CD4-positive, alpha-beta T cell treated with Interleukin-4 for 1 hour (primary cell): ENCODE results near the gene PSMB7.
"Not testable (repeated sequence)": the region's sequence is repeated elsewhere in the genome, so short reads cannot be mapped to it uniquely, and the experiment has no call there.

Source experiments
- DNase-seq, 2 donors: peaks; one replicate each; pipeline ENCODE4 v3.0.0-alpha.2; 2020 to 2022

Gene PSMB7

DNA sequence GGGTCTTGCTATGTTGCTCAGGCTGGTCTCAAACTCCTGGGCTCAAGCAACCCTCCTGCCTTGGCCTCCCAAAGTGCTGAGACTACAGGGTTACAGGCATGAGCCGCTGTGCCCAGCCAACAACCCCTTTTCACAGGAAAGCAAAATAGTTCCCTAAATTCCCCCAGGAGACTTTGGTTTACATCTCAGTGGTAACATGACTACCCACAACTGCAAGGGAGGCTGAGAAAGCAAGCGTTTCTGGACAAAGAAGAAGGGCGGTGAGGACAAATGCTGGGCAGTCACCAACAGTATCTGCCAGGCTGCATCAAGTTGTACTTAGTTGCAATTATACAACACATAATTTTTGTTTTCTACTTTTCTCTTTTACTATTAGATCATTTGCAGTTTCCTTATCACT lies 27.6 kb upstream of the PSMB7 start:
- DNase-seq: no peak

DNA sequence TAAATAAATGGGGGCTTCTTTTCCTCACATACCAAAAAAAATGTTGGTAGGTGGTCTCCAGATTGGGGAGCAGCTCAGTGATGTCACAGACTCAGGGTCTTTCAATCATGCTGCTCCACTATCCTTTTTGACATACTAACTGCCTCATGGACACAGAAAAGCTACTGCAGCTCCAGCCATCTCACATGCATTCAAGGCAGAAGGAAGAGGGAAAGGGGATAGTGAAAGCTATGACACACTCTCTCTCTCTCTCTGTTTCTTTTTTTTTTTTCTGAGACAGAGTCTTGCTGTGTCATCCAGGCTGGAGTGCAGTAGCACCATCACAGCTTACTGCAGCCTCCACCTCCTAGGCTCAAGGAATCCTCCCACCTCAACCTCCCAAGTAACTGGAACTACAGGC lies 27.1 kb upstream of the PSMB7 start:
- DNase-seq: no peak

DNA sequence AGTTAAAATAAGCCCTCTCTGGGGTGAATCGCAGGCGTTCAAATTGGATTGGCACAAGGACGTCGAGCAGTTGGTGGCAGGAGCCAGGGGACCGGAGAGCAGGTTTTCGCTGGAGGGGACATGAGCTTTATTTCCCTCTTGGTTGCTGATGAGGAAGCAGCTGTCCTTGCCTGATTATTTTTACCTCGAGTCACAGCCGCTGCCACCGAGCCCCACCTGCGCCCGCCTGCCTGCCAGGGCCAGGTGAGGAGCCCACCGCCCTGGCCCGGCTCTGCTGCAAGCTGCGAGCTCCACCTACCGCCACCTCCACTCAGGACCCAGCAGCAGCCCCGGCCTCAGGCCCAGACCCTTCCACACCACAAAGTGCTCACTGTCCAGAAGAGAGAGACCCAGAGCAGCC lies 26.0 kb upstream of the PSMB7 start:
- DNase-seq: no peak

DNA sequence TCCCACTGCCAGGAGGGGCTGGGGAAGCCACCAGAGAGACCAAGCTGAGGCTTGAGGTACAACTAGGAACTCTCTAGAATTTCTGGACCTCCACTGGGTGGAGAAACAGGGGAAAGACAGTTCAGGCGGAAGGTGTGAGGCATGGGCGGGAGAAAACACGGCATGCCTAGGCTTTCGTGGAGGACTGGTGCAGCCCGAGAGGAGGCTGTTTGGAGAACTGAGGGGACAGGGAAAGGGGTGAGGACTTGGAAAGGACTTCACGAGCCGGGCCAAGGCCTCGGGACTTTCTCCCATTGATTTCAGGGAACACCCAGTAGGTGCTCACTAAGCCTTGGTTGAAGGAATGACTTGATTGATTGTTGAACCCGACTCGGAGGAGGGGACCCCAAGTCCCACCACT lies 25.5 kb upstream of the PSMB7 start:
- no peak for DNase-seq

DNA sequence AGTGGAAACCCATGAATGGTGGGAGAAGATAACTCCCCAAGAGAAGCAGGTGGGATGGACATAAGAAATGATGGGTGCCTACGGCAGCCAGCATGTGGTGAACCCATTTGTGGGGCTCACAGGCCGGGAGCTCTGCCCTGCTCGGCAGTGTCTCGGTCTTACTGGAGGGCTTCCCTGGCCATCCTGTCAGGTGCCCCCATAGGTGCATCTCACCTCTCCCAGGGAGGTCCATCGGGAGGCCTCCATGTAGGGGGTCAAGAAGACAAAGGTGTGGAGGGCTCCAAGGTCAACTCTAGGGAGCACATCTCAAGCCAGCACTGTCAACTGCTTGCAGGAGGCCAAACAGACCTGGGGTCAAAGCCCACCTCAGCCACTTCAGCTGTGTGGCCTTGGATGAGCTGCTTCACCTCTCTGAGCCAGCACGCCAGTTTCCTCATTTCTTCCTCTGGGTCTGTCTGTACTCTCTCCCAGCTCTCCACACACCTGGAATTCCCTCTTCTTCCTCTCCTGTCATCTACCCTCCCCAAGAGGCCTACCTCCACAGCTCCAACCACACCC lies 24.5 kb upstream of the PSMB7 start:
- DNase-seq: no peak

DNA sequence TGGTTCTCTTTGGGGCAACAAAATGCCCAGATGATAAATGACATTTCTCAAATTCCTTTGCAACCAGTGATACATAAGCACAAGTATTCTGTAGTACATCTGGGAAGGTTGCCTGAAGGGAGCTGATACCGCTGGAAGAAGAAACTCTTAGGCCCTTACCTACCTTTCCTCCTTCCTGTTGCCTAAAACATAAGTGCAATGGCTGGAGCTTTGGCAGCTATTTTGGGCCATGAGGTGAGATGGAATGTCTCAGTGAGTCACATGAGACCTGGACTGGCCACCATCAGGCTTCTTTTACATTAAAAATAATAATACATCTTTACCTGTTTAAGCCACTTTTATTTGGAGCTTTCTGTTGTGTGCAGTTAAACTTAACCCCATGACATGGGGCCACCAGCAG lies 23.8 kb upstream of the PSMB7 start:
- no peak for DNase-seq

DNA sequence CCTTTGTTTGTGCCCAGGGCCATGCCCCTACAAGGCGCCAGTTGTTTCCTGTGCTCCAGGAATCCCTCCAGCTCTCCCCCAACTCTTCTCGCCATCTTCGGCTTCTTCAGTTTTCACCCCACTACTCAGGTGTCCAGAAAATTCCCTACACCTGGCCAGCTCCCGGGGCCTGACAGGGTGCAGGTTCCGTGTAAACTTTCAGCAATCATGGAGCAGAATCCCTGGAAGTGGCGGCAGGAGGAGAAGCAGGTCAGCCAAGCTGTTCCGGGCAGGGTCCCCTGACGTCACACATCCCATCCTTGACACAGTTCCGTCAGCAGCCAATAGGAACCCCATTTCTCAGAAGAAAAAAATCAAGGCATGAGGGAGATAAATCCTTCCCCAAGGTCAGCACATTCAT lies 22.8 kb upstream of the PSMB7 start:
- DNase-seq: no peak

DNA sequence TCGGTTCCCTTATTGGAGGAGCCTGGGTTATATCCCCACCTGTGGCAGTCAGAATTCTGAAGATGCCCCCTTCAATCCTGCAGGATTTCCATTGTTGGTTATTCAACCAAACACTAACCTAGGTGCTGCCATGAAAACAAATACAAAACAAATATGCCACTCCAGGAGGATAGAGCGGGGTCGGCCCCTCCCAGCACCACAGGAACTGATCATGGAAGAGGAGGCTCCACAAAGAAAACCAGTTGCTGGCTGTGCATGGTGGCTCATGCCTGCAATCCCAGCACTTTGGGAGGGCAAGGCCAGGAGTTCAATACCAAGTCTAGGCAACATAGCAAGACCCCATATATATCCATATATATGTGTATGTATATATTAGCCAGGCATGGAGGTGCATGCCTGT lies 21.8 kb upstream of the PSMB7 start:
- no peak for DNase-seq

DNA sequence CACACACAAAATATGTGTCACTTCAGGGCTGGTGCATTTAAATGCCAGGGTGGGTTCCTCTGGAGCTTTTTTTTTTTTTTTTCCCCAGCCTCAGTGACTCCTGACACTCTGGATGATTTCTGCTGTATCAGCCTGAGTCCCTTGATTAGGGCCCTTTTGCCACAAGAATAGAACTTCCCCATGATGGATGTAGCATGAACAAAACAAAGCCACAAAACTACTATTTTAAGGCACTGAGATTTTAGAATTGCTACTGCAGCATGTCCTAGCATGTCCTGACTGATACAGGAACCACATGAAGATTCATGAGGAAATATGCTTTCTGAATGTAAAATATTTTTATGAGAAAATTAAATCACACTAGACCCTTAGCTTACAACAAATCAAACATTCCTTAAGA lies 21.1 kb upstream of the PSMB7 start:
- no peak for DNase-seq

DNA sequence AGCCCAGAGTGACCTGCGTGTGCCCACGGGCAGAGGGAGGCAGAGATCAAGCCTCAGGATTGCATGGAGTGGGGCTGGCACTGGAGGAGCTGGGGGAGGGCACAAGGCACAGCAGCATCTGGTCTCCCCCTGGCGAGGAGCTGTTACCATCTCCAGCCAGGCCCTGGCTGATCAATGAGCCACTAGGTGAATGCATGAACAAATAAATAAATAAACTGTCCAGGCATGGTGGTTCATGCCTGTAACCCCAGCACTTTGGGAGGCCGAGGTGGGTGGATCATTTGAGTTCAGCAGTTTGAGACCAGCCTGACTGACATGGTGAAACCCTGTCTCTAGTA lies 14.3 kb upstream of the PSMB7 start:
- DNase-seq: no peak

DNA sequence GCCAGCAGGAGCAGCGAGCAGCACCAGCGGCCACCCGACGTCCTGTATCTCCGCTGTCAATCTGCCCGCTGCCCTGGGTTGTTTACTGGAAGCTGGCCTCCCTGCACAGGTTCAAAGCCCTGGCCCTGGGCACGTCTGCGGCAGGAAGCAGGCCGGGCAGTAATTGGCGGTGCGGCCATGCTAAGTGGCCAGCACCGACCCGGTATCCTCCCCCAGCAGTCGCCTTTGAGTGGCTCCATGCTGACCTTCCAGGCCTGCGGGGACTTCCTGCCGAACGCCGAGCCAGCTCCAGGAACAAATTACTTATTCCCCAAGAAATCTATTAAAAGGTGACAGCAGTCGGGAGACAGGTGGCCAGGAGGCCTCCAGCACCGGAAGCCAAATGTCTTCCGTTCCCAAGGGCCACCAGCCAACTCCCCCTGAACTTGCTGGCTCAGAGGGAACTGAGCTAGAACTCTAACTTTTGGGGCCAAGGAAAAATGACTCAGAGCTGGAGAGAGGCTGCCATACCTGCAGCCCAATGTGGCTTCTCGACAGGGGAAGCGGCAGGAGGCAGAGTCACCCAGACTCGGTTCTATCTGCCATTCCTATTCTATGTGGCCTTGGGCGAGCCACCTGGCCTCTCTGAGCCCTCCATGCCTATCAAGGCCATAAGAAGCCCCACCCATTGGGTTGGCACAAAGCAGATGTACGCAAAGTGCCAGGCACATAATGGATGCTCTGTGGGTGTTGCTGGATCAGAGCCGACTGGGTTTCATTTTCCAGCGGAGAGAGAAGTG lies 13.7 kb upstream of the PSMB7 start:
- DNase-seq: no peak

DNA sequence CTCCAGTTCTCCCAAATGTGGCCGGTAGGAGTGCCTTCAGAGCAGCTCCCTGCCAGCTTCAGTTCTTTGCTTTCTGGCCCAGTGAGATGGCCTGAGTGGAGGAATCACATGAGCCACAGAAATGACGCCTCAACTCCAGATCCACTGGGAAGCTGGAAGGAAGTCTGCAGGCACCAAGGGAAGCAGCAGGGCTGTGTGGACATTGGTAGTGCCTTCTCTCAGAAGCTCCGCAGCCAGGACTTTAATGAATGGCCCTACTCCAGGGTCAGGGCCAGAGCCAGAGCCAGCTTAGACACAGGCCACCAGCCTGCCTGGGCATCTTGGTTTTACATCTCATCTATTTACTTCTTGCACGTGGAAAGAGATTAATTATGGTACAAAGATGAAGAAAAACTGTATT lies 12.0 kb upstream of the PSMB7 start:
- DNase-seq: no peak

DNA sequence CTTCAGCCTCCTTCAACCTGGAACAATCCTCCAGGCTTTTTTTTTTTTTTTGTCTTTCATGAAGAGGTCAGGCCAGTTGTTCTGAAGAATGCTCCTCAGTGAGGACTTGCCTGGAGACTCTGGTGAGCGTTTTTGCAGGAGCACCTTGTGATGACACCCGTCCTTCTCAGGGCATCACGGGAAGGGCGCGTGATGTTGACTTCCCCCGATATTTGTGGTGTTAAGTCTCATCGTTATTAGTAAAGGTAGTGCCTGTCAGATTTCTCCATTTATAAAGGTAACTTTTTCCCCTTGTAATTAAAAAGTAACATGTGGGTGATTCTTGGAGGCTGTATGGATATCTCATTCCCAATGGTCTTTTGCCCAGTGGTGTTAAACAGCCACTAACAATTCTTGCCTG lies 11.1 kb upstream of the PSMB7 start:
- DNase-seq: no peak

DNA sequence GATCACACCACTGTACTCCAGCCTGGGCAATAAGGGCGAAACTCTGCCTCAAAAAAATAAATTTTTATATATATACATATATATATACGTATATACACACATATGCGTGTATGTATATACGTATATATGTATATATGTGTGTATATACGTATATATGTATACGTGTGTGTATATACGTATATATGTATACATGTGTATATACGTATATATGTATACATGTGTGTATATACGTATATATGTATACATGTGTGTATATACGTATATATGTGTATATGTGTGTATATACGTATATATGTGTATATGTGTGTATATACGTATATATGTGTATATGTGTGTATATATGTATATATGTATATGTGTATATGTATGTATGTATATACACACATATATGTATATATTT lies 10.5 kb upstream of the PSMB7 start:
- not testable (repeated sequence) for DNase-seq

DNA sequence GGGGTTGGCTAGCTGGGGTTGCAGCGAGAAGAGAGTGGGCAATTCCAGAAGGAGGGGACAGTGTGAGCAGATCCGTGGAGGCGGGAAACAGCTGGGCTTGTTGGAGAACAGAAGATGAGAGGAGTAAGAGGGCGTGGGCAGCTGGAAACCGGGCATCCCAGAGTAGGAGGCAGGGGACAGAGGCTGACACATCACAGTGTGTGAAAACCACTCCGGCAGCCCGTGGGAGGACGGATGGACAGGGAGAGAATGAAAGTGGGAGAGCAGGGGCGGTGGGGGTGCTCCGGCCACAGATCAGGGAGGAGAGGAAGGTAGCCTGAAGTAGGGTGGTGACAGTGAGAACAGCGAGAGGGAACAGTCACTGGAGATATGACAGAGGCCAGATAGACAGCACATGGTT lies 8.3 kb upstream of the PSMB7 start:
- no peak for DNase-seq

DNA sequence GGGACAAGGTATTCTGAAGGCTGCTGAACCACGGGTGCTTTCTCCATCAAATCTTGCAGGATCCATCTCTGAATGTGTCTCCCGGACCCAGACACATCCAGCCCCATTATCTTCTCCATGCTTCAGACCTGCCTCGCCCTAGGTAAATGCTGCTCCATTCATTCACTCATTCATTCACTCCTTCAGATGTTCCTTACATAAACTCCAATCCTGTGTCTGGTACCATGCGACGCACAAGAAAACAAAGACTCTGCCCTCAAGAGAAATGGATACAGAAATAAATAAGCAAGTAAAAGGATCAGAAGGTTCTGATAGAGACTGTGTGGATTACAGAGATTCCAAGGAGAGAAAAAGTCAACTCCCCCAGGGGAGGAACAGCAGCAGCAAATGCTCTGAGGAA lies 7.9 kb upstream of the PSMB7 start:
- DNase-seq: no peak

DNA sequence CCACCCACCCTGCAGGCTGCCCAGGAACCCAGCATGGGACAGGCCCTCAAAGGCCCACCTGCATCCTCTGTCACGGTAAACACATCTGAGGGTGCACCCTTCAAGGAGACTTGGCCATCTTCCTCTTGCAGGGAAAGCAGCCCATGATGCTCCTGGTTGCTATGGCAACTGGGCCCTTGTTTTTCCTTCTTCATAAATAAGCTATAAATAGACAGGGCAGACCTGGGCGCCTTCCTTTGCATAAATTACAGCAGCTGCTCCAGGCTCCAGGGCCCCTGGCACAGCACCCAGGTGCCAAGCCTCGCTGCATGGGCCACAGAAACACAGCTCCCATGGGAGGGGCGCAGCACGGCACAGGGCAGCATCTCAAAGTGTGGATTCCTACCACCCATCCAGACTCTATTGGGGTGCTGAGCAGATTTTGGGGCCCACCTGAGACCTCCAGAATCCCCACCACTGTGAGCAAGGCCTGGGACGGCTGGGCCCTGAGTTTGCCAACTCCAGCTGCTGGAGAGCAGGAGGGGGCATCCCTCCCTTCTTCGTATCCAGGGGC lies 5.8 kb upstream of the PSMB7 start:
- peak; percentile 10 to 17 for DNase-seq

DNA sequence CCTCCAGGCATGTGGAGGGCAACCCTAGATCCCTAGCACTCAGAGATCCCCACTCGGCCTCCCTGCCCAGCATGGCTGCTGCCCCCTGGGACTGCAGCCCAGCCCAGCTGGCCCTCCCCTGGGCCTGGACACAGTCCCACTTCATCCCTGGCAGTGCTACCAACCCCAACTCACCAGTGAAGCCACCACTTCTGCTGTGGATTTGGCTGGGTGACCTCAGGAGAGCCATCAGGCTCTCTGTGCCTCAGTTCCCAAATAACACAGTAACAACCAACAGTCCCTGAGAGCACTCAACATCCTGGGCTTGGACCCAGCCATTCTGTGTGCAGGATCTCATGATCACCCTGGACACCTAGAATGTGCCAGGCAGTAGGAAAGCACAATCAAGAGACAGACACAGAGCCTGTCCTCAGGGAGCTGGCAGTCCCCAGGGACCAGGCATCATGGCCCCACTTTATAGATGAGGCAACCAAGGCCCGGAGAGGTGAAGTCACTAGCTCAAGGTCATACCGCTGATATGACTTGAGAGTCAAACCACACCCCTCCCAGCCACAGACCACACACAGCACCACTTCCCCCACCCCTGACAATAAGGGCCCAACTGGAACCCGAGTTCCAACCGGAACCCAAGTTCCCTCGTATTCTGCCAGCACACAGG lies 4.7 kb upstream of the PSMB7 start:
- no peak for DNase-seq

DNA sequence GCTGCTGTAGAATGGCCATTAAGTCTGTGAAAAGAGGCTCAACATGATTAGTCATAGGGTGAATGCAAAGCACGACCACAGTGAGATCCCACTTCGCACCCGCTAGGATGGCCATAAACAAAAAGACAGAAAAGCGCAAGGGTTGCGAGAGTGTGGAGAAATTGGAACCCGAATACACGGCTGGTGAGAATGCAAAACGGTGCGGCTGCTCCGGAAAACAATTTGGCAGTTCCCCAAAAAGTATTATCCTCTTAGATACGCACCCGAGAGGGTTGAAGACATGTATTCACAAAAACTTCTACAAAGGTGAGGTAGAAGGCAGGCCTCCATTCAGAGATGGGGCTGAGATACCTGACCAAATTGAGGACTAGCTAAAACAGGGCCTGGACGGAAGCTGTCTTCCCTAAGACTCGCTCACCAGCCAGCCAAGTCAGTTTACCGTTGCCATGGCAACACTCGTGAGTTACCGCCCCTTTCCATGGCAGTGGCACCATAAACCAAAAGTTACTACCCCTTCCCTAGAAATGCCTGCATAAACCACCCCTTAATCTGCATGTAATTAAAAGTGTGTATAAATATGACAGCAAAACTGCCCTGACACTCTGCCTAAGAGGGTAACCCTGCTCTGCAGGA lies 726 bp upstream of the PSMB7 start:
- no peak for DNase-seq

DNA sequence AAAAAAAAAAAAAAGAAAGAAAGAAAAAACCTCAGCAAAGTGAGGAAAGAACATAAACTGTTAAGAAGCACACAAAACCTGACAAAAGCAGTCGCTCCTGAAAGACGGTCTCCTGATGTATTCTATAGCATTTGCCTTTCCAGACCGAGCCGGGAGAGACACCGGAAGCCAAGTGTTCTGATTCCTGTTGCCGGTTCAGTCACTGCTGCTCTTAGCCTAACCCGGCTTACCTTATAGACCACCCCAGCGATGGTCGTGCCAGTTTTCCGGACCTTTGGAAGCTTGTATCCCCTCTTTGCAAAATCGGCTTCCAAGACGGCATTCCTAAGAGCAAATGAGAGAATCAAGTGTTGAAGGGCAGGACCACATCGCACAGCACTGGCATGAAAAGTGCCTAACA lies 630 bp downstream of the PSMB7 start:
- no peak for DNase-seq

DNA sequence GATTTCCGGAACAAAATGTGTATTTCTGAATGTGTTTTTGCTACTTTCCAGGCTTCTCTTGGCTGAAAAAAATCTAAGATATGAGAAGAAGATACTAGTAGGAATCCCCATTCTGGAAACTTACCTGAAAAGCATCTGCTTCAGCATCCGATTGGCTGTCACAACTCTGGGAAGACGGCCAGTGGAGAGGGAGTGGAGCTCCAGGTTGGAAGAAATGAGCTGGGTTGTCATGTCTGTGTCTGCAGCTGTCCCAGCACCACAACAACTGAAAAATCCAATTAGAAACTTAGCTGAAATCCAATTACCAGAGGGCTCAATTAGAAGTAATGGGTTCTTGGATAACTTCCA lies 3.0 kb downstream of the PSMB7 start:
- DNase-seq: no peak

DNA sequence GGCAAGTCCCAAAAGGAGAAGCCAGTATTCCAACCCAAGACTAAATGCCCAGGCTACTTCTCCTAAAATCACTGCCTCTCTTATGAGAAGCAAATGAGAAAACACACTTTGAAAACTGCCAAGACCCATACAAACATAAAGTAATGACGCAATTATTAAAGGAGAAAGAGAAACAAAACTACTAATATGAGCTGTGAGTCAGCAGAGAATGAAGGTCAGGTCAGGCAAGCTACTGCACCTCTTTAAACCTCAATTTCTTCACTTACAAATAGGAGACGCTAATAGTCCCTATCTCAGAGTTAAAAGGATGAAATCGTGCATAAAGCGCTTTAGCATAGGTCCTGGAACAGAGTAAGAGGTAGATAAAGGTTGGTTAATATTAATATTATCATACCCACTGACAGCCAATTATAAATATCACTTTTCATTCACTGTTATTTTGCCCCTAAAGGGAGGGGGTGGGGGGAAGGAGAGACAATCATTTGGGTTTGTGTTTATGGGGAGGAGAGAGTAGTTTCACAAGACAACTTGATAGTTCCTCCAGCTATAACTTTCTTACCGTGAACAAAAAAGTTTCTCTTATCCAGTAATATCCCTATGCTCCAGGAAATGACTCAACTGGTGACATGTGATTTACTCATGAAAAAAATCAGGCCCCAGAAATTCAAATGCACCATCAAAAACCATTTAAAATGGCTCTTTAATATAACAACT lies 3.6 kb downstream of the PSMB7 start:
- no peak for DNase-seq

DNA sequence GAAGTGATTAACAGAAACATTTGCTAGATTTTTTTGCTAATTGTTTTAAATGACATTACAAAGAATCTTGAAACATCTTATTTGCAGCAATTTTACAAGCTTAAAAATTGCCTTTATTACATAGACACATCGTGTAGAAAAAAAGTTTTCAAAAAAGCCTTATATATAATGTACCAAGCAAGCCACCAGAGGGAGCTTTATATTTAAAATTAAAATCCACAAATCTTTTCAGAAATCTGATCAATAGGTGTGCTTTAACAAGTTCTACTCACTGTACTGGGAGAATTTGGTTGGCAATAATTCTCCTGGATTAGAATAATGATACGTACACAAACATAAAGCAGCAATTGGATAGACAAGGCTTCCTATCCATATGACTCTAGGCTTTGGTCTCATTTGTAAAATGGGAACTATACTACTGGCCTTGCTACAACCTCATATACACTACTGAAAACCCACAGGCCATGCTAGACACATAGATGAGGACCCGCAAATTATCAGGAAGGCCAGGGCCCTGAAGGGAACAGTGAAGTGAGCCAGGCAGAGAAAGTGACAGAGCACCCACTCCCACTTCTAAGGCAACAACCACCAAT lies 4.8 kb downstream of the PSMB7 start:
- DNase-seq: no peak
